ENCODE results near the gene CCDC33.

Gene CCDC33

DNA sequence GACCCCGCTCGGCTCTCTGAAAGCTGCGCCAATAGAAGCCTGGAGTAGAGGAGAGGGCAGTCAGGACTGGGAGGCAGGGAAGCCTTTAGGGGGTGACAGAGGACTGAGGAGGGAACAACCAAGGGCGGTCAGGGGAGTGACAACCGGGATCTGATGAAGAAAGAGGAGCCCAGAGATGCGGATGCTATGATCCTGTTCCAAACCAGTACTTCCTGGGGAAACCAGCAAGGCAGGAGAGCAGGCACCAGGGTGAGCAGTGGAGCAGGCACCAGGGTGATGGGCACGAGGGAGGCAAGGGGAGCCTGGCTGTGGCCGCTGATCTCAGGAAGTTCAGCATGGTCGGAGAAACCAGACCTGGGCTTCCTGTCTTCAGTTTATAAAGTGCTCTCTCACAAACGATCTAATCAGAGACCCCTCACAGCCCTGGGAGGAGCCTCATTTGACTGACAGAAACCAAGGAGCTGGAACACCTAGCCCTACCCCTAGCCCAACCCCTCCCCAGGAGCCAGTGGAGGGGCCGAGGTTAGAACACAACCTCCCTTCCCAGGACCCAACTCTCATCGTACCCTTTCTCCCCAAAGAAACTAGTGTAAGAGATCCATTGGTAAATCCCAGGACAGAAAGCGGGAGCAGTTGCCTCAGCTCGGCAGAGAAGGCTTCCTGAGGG is 34.9 kb downstream of the CCDC33 start:
- TF ChIP-seq, protein P1, sequence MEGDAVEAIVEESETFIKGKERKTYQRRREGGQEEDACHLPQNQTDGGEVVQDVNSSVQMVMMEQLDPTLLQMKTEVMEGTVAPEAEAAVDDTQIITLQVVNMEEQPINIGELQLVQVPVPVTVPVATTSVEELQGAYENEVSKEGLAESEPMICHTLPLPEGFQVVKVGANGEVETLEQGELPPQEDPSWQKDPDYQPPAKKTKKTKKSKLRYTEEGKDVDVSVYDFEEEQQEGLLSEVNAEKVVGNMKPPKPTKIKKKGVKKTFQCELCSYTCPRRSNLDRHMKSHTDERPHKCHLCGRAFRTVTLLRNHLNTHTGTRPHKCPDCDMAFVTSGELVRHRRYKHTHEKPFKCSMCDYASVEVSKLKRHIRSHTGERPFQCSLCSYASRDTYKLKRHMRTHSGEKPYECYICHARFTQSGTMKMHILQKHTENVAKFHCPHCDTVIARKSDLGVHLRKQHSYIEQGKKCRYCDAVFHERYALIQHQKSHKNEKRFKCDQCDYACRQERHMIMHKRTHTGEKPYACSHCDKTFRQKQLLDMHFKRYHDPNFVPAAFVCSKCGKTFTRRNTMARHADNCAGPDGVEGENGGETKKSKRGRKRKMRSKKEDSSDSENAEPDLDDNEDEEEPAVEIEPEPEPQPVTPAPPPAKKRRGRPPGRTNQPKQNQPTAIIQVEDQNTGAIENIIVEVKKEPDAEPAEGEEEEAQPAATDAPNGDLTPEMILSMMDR (IDR thresholded peaks at IDR 0.05; ENCODE audit: low read depth, low read length, missing control alignments): no peak
- H3K4me3 ChIP-seq (ENCODE audit: low read depth, low read length): no peak overlapping the region
- in situ Hi-C loops (cut with HindIII; ENCODE audit: low sequenced_read_pairs): no loop called here
- DNase-seq (ENCODE audit: low read depth): no peak

DNA sequence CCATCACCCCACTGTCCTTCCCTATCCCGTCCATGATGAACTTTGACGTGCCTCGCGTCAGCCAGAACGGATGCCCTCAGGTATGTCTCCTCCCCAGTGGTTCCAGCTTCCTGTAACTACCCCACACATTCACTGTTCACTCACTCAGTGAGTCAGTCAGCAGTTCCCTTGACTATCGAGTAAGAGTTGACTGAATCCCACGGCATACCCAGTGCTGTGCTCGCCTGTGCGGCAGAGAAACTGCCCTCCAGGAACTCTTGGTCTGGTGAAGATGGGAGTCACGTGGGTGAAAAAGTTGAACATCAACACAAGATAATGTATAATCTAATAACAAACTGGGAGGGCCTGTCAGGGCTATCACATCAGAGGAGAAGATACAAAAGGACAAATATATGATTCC is 36.7 kb downstream of the CCDC33 start:
- in situ Hi-C loops (cut with HindIII; ENCODE audit: low sequenced_read_pairs): no loop called here
- H3K4me3 ChIP-seq (ENCODE audit: low read depth, low read length): no peak overlapping the region
- DNase-seq (ENCODE audit: low read depth): no peak
- TF ChIP-seq, protein P1 (IDR thresholded peaks at IDR 0.05; ENCODE audit: low read depth, low read length, missing control alignments): no peak

DNA sequence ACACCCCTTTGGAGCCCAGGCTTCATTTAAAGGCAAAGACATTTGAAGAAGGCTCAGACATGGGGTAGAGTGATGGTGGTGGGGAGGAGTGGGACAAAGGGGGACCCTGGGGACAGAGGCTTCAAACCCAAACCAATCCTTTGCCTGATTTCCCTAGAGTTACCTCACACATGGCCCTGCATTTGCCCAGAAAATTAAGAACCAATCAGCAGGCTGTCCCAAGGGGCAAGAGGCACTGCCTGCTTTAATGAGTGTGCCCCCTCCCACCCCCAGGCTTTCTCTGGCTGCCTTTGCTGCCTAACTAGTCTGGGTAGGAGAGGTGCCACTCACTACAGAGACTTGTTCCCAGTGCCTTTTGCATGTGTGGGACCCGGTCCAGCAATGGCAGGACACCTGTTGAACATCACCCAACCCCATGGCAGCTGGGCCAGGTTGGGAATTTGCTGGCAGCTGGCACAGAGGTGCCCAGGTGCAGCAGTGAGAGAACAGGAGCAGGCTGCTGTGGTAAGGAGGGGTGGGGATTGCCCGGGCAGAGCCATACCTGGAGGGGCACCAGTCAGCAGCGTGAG is 38.4 kb downstream of the CCDC33 start:
- TF ChIP-seq, protein P1 (IDR thresholded peaks at IDR 0.05; ENCODE audit: low read depth, low read length, missing control alignments): no peak
- H3K4me3 ChIP-seq (ENCODE audit: low read depth, low read length): no peak overlapping the region
- DNase-seq (ENCODE audit: low read depth): no peak
- in situ Hi-C loops (cut with HindIII; ENCODE audit: low sequenced_read_pairs): no loop called here

DNA sequence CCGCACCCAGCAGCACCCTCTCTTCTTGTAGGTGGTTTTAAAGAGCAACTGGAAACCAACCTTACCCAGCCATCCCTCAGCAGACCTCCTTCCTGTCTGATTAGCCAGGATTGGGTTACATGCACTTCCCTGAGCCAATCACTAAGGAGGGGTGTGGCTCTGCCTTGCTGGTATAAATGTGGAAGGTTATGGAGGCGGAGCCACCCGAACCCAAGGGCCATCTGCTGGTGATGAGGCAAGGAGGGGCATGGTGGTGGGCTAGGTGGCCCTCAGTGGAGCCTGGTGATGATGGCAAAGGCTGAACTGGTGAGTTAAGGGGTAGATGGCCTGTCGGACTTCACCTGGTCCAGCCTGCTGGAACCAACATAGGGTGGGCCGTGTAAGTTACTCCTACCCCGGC is 39.8 kb downstream of the CCDC33 start:
- in situ Hi-C loops (cut with HindIII; ENCODE audit: low sequenced_read_pairs): no loop called here
- TF ChIP-seq, protein P1 (IDR thresholded peaks at IDR 0.05; ENCODE audit: low read depth, low read length, missing control alignments): no peak
- no peak overlapping the region for H3K4me3 ChIP-seq (ENCODE audit: low read depth, low read length)

DNA sequence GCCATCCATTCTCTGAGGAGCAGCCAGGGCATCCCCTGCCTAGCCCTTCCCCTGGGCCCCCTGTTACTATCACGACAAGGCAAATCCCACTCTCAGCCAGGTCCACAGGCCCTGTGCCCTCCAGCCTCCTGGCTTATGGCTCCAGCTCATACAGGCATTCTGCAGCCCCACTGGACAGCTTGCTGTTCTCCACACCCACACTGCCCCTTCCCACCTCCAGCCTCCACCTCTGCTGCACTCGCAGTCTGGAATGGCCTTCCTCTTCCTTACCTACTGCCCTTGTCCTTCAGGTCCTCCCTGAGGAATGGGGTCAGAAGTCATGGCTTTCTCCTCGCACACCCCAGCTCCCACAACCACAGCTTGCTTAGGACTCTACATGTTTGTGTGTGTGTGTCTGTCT is 40.4 kb downstream of the CCDC33 start:
- in situ Hi-C loops (cut with HindIII; ENCODE audit: low sequenced_read_pairs): no loop called here
- no peak overlapping the region for H3K4me3 ChIP-seq (ENCODE audit: low read depth, low read length)
- DNase-seq (ENCODE audit: low read depth): no peak
- TF ChIP-seq, protein P1 (IDR thresholded peaks at IDR 0.05; ENCODE audit: low read depth, low read length, missing control alignments): no peak

More for the DNA sequence above, 39.8 kb downstream of the CCDC33 start:
- DNase-seq (ENCODE audit: low read depth): no peak

DNA sequence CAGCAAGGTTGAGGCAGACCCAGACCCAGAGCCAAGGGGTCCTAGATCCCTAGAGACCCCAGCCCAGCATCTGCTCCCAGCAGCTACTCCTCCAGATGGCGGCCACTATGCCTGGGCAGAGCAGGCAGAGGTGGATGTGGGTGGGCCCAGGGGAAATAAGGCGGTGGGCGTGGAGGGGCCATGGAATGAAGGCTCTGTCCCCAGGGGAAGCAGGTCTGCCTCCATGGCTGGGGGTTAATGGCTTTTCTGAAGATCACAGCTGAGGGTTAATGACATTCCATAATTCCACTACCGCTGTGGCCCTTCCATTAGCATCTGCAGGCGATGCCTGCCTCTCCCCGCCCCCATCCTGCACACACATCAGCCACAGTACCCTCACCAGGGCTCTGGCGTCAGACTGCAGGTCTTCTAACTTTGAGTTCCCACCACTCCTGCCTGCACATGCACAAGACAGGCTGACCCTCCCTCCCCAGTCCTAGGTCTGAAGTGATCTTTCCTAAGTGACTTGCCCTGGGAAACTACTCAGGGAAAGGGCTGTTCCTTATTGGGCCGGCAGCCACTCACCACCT is 41.2 kb downstream of the CCDC33 start:
- DNase-seq (ENCODE audit: low read depth): no peak
- TF ChIP-seq, protein P1 (IDR thresholded peaks at IDR 0.05; ENCODE audit: low read depth, low read length, missing control alignments): no peak
- H3K4me3 ChIP-seq (ENCODE audit: low read depth, low read length): no peak overlapping the region
- in situ Hi-C loops (cut with HindIII; ENCODE audit: low sequenced_read_pairs): no loop called here

Measured in astrocyte of the cerebellum (primary cell).